Measurements from ENCODE around the gene ELOB.

DNA sequence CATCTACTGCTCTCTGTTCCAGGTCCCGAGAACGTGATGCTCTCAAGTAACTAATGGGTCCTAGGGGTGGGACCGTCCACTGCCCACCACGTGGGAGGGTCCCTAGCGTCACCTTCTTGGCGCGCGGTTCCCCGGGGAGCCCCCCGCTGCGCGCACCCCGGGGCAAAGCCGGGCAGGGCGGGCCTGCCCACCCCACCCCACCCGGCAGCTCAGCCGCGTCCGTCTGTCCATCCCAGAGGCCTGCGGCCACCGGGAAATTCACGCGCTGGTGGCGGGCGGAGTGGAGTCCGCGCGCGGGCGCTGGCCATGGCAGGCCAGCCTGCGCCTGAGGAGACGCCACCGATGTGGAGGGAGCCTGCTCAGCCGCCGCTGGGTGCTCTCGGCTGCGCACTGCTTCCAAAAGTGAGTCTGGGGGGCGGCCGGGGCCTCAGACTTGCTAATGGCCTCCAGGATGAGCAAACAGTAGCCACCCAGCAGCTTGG, 21.7 kb upstream of the ELOB start:
- TF ChIP-seq EZH2 (IDR thresholded peaks at IDR 0.05; ENCODE audit: insufficient read depth, low read length), result no peak
- TF ChIP-seq, protein P1, sequence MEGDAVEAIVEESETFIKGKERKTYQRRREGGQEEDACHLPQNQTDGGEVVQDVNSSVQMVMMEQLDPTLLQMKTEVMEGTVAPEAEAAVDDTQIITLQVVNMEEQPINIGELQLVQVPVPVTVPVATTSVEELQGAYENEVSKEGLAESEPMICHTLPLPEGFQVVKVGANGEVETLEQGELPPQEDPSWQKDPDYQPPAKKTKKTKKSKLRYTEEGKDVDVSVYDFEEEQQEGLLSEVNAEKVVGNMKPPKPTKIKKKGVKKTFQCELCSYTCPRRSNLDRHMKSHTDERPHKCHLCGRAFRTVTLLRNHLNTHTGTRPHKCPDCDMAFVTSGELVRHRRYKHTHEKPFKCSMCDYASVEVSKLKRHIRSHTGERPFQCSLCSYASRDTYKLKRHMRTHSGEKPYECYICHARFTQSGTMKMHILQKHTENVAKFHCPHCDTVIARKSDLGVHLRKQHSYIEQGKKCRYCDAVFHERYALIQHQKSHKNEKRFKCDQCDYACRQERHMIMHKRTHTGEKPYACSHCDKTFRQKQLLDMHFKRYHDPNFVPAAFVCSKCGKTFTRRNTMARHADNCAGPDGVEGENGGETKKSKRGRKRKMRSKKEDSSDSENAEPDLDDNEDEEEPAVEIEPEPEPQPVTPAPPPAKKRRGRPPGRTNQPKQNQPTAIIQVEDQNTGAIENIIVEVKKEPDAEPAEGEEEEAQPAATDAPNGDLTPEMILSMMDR (IDR thresholded peaks at IDR 0.05; ENCODE audit: insufficient read depth, low read depth, low read length), result no peak

Data from astrocyte (in vitro differentiated cells and primary cell).